Activated CD4-positive, alpha-beta T cell treated with anti-CD3 and anti-CD28 coated beads, Interleukin-2, Interleukin-4, amounts not matched to agents 100 ng/mL and 50 ng/mL, durations not matched to agents 16 hours and 8 hours (primary cell): ENCODE data around the gene AKT2.
A peak's percentile ranks its signal among the peaks of the same experiment; 100 is the strongest.
"Not testable (repeated sequence)": the region's sequence is repeated elsewhere in the genome, so short reads cannot be mapped to it uniquely, and the experiment has no call there.

ENCODE experiments used
- DNase-seq: peaks from one replicate; pipeline ENCODE4 v3.0.0-alpha.2; 2020; ENCODE audit warnings: low spot score

Gene AKT2

GRCh38 chr19:40284501-40285352, at the start of gene AKT2:
Gene AKT2 (minus strand): TSS chr19:40285345. CDS start chr19:40265267, 20,078 bp downstream.
- peak; percentile 38 for DNase-seq

GRCh38 chr19:40333083-40333482, 47.9 kb upstream of the AKT2 start:
- not testable (repeated sequence) for DNase-seq

- DNase-seq, result no peak
Observed at GRCh38 chr19:40332669-40333068, 47.5 kb upstream of the AKT2 start.

GRCh38 chr19:40331052-40331451, 45.9 kb upstream of the AKT2 start:
- DNase-seq, result no peak

GRCh38 chr19:40326201-40326600, 41.1 kb upstream of the AKT2 start:
- no peak for DNase-seq

- no peak for DNase-seq
Observed at GRCh38 chr19:40323705-40324104, 38.6 kb upstream of the AKT2 start.

GRCh38 chr19:40322951-40323615, 37.9 kb upstream of the AKT2 start:
- DNase-seq, result no peak

GRCh38 chr19:40322271-40322610, 37.1 kb upstream of the AKT2 start:
- DNase-seq, result no peak

GRCh38 chr19:40321566-40322270, 36.6 kb upstream of the AKT2 start:
- DNase-seq, result no peak

GRCh38 chr19:40321076-40321475, 35.9 kb upstream of the AKT2 start:
- no peak for DNase-seq

- DNase-seq, result no peak
Observed at GRCh38 chr19:40320558-40320935, 35.4 kb upstream of the AKT2 start.

- DNase-seq, result no peak
Observed at GRCh38 chr19:40317338-40317737, 32.2 kb upstream of the AKT2 start.

- no peak for DNase-seq
Observed at GRCh38 chr19:40315812-40316470, 30.8 kb upstream of the AKT2 start.

GRCh38 chr19:40314656-40315055, 29.5 kb upstream of the AKT2 start:
- no peak for DNase-seq

GRCh38 chr19:40313229-40313983, 28.3 kb upstream of the AKT2 start:
- no peak for DNase-seq

- DNase-seq, result no peak
Observed at GRCh38 chr19:40312533-40312932, 27.4 kb upstream of the AKT2 start.

- no peak for DNase-seq
Observed at GRCh38 chr19:40309666-40310065, 24.5 kb upstream of the AKT2 start.

GRCh38 chr19:40305403-40305802, 20.3 kb upstream of the AKT2 start:
- DNase-seq, result peak; percentile 78

GRCh38 chr19:40304306-40304705, 19.2 kb upstream of the AKT2 start:
- no peak for DNase-seq

- no peak for DNase-seq
Observed at GRCh38 chr19:40303765-40304164, 18.6 kb upstream of the AKT2 start.

GRCh38 chr19:40302224-40303011, 17.3 kb upstream of the AKT2 start:
- DNase-seq, result no peak
